ENCODE results near the gene OPTN.
A peak's percentile ranks its signal among the peaks of the same experiment; 100 is the strongest.

OPTN gene

GRCh38 chr10:13099144-13099665, 758 bp upstream of the OPTN start:
- peak; percentile 61 to 64 for ATAC-seq (replicated peaks)
- peak overlapping the region; percentile 87 for H3K27ac Mint-ChIP-seq
- peak; percentile 30 for DNase-seq
- peaks cover 0 to 7% of the 10 kb centered on the region in 2 donors for H3K27me3 Mint-ChIP-seq
- peaks cover 12 to 24% of the 10 kb centered on the region in 2 donors for H3K4me1 Mint-ChIP-seq
- no peaks in the 10 kb centered on the region for H3K36me3 Mint-ChIP-seq
- peak overlapping the region; percentile 88 to 89 for H3K4me3 Mint-ChIP-seq
- H3K9me3 Mint-ChIP-seq, result no peaks in the 10 kb centered on the region

GRCh38 chr10:13100349-13101294, 659 bp downstream of the OPTN start:
- H3K36me3 Mint-ChIP-seq, result no peaks in the 10 kb centered on the region
- no peak for DNase-seq
- peaks cover 0 to 7% of the 10 kb centered on the region in 2 donors for H3K27me3 Mint-ChIP-seq
- H3K27ac Mint-ChIP-seq, result peak overlapping the region; percentile 75
- H3K4me1 Mint-ChIP-seq, result peaks cover 12 to 24% of the 10 kb centered on the region in 2 donors
- peak; percentile 49 for ATAC-seq (replicated peaks)
- no peaks in the 10 kb centered on the region for H3K9me3 Mint-ChIP-seq
- H3K4me3 Mint-ChIP-seq, result peak overlapping the region; percentile 88 to 89

GRCh38 chr10:13102002-13102794, 2.2 kb downstream of the OPTN start:
- no peak overlapping the region for H3K27ac Mint-ChIP-seq
- H3K9me3 Mint-ChIP-seq, result no peaks in the 10 kb centered on the region
- peaks cover 12 to 24% of the 10 kb centered on the region in 2 donors for H3K4me1 Mint-ChIP-seq
- DNase-seq, result no peak
- no peak overlapping the region for H3K4me3 Mint-ChIP-seq
- peaks cover 0 to 3% of the 10 kb centered on the region in 2 donors for H3K36me3 Mint-ChIP-seq
- peaks cover 0 to 7% of the 10 kb centered on the region in 2 donors for H3K27me3 Mint-ChIP-seq
- no peak for ATAC-seq (replicated peaks)

DNA sequence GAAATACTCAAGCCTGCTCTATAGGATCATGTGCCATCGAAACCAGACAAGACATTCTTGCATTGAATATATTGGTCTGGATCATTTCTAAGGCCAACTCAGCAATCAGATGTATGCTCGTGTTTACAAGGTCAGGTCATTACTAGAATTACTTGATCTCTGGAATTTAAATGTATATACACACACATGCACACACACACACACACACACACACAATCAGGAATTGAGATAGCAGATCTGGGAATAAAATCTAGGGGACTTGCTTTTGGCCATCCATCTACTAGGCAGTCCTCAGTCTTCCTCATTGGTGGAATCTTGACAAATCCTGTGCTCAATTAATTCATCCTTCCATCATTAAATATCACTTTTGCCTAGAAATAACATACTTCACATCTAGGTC, 3.6 kb downstream of the OPTN start:
- ATAC-seq (replicated peaks) (no peak), DNase-seq (no peak)
- Mint-ChIP-seq H3K4me3 (no peak overlapping the region), H3K36me3 (peaks cover 0 to 3% of the 10 kb centered on the region in 2 donors), H3K27me3 (peaks cover 0 to 7% of the 10 kb centered on the region in 2 donors), H3K27ac (no peak overlapping the region), H3K9me3 (no peaks in the 10 kb centered on the region), H3K4me1 (peaks cover 12 to 24% of the 10 kb centered on the region in 2 donors)

- DNase-seq (no peak), ATAC-seq (replicated peaks) (no peak)
- H3K9me3 Mint-ChIP-seq, result no peaks in the 10 kb centered on the region
- H3K4me3 Mint-ChIP-seq, result no peak overlapping the region
- peaks cover 0 to 7% of the 10 kb centered on the region in 2 donors for H3K27me3 Mint-ChIP-seq
- no peak overlapping the region for H3K27ac Mint-ChIP-seq
- H3K4me1 Mint-ChIP-seq, result peaks cover 11 to 15% of the 10 kb centered on the region in 2 donors
- H3K36me3 Mint-ChIP-seq, result peaks cover 0 to 3% of the 10 kb centered on the region in 2 donors
Observed at GRCh38 chr10:13104697-13105096, 4.7 kb downstream of the OPTN start.

- peaks cover 3 to 6% of the 10 kb centered on the region in 2 donors for H3K36me3 Mint-ChIP-seq
- no peak overlapping the region for H3K27ac Mint-ChIP-seq
Observed at GRCh38 chr10:13105184-13105583, 5.2 kb downstream of the OPTN start.

GRCh38 chr10:13106387-13107045, 6.6 kb downstream of the OPTN start:
- ATAC-seq (replicated peaks), result no peak
- peaks cover 0 to 7% of the 10 kb centered on the region in 2 donors for H3K27me3 Mint-ChIP-seq
- DNase-seq, result no peak
- peaks cover 9% of the 10 kb centered on the region in 2 donors for H3K36me3 Mint-ChIP-seq
- H3K27ac Mint-ChIP-seq, result no peak overlapping the region
- no peak overlapping the region for H3K4me3 Mint-ChIP-seq
- no peaks in the 10 kb centered on the region for H3K9me3 Mint-ChIP-seq
- H3K4me1 Mint-ChIP-seq, result peaks cover 5 to 7% of the 10 kb centered on the region in 2 donors

More at GRCh38 chr10:13105184-13105583, 5.2 kb downstream of the OPTN start:
- no peaks in the 10 kb centered on the region for H3K9me3 Mint-ChIP-seq
- H3K27me3 Mint-ChIP-seq, result peaks cover 0 to 7% of the 10 kb centered on the region in 2 donors
- no peak overlapping the region for H3K4me3 Mint-ChIP-seq
- no peak for ATAC-seq (replicated peaks)
- no peak for DNase-seq
- peaks cover 11 to 15% of the 10 kb centered on the region in 2 donors for H3K4me1 Mint-ChIP-seq

GRCh38 chr10:13110908-13111307, 10.9 kb downstream of the OPTN start:
- H3K9me3 Mint-ChIP-seq, result no peaks in the 10 kb centered on the region
- no peak overlapping the region for H3K4me3 Mint-ChIP-seq
- H3K4me1 Mint-ChIP-seq, result peaks cover 0 to 2% of the 10 kb centered on the region in 2 donors
- H3K27me3 Mint-ChIP-seq, result no peaks in the 10 kb centered on the region
- ATAC-seq (replicated peaks) (no peak), DNase-seq (no peak)
- peaks cover 17 to 28% of the 10 kb centered on the region in 2 donors for H3K36me3 Mint-ChIP-seq
- H3K27ac Mint-ChIP-seq, result no peak overlapping the region

DNA sequence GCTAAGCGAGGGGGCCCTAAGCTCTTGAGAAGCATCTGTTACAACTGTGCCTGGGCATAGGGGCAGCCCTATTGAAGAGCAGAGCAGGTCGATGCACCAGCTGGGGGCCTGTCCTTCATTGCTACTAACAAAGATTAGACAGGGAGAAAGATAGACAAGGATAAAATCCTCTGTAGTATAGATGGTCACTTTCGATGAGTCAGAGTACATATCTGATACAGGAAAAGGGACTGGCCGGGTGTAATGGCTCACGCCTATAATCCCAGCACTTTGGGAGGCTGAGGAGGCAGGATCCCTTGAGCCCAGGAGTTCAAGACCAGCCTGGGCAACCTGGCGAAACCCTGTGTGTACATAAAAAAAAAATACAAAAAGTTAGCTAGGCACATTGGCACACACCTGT, 13.6 kb downstream of the OPTN start:
- no peak overlapping the region for H3K4me3 Mint-ChIP-seq
- no peak overlapping the region for H3K27ac Mint-ChIP-seq
- no peaks in the 10 kb centered on the region for H3K9me3 Mint-ChIP-seq
- no peak for DNase-seq
- H3K4me1 Mint-ChIP-seq, result peaks cover 5 to 24% of the 10 kb centered on the region in 2 donors
- ATAC-seq (replicated peaks), result no peak
- H3K27me3 Mint-ChIP-seq, result peaks cover 2 to 3% of the 10 kb centered on the region in 2 donors
- peaks cover 21 to 46% of the 10 kb centered on the region in 2 donors for H3K36me3 Mint-ChIP-seq

DNA sequence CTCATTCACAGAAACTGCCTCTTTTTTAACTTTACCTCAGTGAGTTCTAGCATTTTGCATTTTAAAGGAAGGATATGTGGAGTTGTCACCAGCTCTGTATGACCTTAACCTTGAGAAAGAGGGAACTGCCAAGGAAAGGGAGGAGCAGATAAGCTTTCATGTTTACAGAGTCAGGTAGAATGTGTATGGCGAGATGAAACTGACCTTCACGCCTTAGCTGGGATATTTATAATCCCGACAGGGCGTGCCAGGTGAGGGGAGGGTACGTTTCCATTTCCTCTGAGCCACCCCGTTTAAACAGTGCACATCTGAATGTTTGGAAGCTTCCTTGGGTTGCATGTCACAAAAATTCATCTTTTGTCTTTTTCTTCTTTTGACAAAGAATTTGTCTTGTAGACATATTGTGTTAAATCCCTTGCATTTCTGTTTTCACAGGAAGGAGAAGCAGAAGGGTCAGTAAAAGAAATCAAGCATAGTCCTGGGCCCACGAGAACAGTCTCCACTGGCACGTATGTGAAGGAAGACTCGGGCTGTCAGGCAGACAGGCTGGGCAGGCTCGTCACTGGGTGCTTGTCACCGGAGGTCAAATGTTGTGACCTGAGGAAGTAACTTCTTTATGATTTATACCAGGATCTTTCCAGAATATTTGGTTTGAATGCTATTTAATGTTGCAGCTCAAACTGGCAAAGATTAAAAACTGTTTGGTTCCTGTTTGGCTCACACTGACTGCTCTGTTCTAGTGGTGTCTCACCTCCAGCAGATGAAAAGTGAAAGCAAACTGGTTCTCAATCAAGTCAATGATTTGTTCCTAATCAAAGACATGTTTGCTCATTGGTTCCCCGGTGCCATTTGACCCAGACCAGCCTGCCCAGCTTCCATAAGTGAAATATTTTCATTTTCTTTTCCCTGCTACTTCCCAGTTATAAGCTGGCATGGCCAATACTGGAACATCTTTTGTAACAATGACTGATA, 16.2 kb downstream of the OPTN start:
- ATAC-seq (replicated peaks) (no peak), DNase-seq (no peak)
- Mint-ChIP-seq H3K36me3 (peaks cover 33 to 56% of the 10 kb centered on the region in 2 donors), H3K27ac (no peak overlapping the region), H3K4me3 (no peak overlapping the region), H3K9me3 (no peaks in the 10 kb centered on the region), H3K4me1 (peaks cover 6 to 33% of the 10 kb centered on the region in 2 donors), H3K27me3 (peaks cover 7 to 15% of the 10 kb centered on the region in 2 donors)

DNA sequence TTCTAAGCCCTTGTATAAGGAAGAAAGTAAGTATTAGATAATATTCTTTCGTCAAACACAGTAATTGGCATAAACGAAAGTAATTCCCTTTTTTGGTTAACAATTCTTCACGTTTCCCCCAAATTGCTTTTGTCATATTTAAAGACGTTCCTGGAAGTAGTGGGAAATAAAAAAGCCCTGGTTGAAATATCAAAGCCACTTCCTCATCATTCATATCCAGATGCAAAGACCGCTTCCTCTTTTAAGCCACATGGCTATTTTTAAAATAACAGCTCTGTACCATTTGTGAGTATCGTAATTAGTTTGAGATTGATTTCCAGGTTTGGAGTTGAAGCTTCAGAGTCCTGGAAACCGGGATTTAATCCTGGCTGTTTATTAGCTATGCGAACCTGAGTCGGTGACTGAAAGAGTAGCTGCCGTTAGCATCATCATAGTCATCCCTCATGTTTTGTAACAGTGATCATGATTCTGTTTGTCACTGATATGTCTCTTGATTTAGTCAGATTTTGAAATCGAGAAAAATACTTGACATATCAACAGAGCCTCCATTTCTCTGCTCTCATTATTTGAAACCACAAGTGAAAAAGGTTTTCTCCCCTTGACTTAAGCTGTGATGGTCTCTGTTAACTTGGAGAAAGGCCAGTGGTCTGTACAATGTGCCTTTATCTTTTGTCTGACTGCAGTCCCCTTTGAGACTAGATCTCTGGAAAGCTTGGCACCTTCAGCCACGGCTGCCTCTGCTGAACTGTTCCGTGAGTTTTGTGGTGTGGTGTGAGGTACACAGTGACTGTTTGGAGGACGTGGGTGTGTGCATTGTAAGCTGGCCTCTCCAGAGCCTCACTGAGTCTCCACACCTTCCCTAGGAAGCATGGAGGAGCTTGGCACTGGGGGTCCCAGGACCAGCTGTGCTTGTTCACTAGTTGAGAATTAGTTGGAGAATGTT, 18.1 kb downstream of the OPTN start:
- H3K4me1 Mint-ChIP-seq, result peaks cover 6 to 33% of the 10 kb centered on the region in 2 donors
- H3K36me3 Mint-ChIP-seq, result peaks cover 41 to 66% of the 10 kb centered on the region in 2 donors
- DNase-seq (no peak), ATAC-seq (replicated peaks) (peak; percentile 81 to 92)
- no peak overlapping the region for H3K27ac Mint-ChIP-seq
- no peaks in the 10 kb centered on the region for H3K9me3 Mint-ChIP-seq
- peaks cover 7 to 15% of the 10 kb centered on the region in 2 donors for H3K27me3 Mint-ChIP-seq
- H3K4me3 Mint-ChIP-seq, result peak overlapping the region; percentile 9 to 10

- DNase-seq (no peak), ATAC-seq (replicated peaks) (no peak)
- Mint-ChIP-seq H3K4me1 (peaks cover 6 to 33% of the 10 kb centered on the region in 2 donors), H3K4me3 (no peak overlapping the region), H3K27ac (no peak overlapping the region), H3K36me3 (peaks cover 36 to 70% of the 10 kb centered on the region in 2 donors), H3K27me3 (peaks cover 7 to 15% of the 10 kb centered on the region in 2 donors), H3K9me3 (no peaks in the 10 kb centered on the region)
Observed at GRCh38 chr10:13118784-13119410, 18.9 kb downstream of the OPTN start.
